ENCODE results near the gene SMOC1.

DNA sequence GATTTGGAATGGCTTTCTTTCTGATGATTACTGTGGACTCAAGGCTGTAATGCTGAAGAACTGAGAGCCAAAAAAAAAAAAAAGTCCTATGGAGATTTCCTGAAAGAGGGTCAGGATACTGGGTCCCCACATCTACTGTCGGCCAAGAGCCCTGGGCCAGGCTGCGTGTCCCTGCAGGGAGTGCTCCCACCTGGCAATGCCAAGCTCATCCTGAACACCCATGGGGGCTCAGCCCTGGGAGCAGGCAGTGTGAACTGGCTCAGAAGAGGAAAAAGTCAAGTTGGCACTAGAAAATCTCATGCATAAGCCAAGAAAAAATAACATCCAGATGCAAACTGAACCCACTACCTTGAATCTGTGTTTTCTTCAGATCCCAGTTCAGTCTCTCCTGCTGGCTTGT lies 35.0 kb upstream of the SMOC1 start:
- TF ChIP-seq, protein P1, sequence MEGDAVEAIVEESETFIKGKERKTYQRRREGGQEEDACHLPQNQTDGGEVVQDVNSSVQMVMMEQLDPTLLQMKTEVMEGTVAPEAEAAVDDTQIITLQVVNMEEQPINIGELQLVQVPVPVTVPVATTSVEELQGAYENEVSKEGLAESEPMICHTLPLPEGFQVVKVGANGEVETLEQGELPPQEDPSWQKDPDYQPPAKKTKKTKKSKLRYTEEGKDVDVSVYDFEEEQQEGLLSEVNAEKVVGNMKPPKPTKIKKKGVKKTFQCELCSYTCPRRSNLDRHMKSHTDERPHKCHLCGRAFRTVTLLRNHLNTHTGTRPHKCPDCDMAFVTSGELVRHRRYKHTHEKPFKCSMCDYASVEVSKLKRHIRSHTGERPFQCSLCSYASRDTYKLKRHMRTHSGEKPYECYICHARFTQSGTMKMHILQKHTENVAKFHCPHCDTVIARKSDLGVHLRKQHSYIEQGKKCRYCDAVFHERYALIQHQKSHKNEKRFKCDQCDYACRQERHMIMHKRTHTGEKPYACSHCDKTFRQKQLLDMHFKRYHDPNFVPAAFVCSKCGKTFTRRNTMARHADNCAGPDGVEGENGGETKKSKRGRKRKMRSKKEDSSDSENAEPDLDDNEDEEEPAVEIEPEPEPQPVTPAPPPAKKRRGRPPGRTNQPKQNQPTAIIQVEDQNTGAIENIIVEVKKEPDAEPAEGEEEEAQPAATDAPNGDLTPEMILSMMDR (IDR thresholded peaks at IDR 0.05; ENCODE audit: low read depth, low read length): no peak
- no peak for TF ChIP-seq EZH2phosphoT487 (IDR thresholded peaks at IDR 0.05; ENCODE audit: low read depth)
